GM19455 (cell line): ENCODE data around the gene DXO.
"Not testable (repeated sequence)": the region's sequence is repeated elsewhere in the genome, so short reads cannot be mapped to it uniquely, and the experiment has no call there.

ENCODE experiments used
- ATAC-seq: cut with Tn5 transposase; IDR thresholded peaks from one replicate; pipeline ENCODE4 v1.9.1; 2021; ENCODE audit not compliant: unreplicated experiment

The DXO gene

DNA sequence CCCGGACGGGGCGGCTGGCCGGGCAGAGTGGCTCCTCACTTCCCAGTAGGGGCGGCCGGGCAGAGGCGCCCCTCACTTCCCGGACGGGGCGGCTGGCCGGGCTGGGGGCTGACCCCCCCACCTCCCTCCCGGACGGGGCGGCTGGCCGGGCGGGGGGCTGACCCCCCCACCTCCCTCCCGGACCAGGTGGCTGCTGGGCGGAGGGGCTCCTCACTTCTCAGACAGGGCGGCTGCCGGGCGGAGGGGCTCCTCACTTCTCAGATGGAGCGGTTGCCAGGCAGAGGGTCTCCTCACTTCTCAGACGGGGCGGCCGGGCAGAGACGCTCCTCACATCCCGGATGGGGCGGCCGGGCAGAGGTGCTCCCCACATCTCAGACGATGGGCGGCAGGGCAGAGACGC, 39.8 kb downstream of the DXO start:
- not testable (repeated sequence) for ATAC-seq

DNA sequence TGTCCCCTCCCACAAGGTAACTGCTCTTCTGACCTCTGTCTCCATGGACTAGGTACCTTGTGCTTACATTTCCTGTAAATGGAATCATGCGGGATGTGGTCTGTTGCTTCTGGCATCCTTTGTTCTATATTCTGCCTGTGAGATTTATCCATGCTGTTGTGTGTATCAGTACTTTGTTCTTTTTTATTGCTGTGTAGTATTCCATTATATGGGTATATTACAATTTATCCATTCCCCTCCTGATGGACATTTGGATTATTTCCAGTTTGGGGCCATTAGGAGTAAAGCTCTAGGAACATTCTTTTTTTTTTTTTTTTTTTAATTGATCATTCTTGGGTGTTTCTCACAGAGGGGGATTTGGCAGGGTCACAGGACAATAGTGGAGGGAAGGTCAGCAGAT, 41.0 kb downstream of the DXO start:
- ATAC-seq = no peak

GRCh38 chr6:31928672-31928939, 43.3 kb downstream of the DXO start:
- ATAC-seq = no peak

- ATAC-seq = no peak
Observed at GRCh38 chr6:31927863-31928671, 43.9 kb downstream of the DXO start.

DNA sequence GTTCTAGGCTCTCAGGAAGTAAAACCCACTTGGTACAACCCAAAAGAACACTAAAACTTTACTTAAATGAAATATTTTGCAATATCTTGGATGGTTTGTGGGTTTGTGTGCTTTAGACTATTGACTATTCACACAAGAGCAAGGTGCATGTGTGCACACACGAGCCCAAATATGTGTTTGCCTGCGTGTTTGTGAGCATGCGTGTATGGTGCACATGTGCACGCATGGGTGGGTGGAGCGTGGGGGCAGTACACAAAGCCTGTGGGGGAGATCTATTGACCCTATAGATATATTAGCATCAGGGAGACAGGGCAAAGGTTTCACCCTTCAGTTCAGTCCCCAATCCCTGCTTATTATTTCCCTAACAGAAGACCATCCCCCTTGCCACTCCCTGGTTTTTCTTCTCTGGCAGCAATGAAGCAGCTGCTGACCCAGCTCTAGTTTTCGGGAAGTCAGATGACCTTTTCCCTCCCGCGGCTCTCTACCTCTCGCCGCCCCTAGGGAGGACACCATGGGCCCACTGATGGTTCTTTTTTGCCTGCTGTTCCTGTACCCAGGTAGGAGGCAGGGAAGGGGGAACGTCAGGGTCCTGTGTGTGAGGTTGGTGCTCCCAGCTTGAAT, 44.6 kb downstream of the DXO start, which contains the start of gene C2:
Gene C2 (plus strand): TSS at position 476 of the 621 bp plus-strand sequence. CDS start 36 bp downstream, at position 512.
- ATAC-seq = no peak

DNA sequence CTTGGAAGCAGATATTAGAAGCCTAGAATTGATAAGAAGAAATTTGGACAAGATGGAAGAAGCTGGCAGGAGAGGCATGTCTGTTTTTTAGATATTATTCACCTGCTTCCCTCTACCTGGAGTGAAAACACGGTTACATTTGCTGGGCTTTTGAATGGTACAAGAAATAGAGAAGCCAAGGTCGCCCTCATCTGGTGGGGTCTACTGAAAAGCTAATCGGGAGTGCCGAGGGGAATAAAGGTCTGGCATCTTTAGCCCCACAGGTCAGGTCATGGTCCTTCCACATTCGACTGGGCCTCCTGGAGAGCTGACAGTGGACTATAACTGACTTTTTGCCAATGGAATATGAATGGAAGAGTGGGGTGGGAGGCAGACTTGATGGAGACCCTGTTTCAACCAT, 49.0 kb downstream of the DXO start:
- ATAC-seq = no peak

- ATAC-seq = no peak
Observed at GRCh38 chr6:31920811-31921210, 51.1 kb downstream of the DXO start.
